Uterus (tissue), 2 donors: ENCODE results near the gene SKA1.

Experiments
- POLR2A ChIP-seq, 2 donors: fragments of 450-650 bp; IDR thresholded peaks; one replicate each; pipeline ENCODE4 v1.6.1; 2016; ENCODE audit warnings: antibody characterized with exemption in 2 of 2, mild to moderate bottlenecking in 1 of 2, moderate library complexity in 1 of 2
- TF ChIP-seq, protein P1 (sequence below), 4 experiments: fragments of 200-600 bp in 2 of 4; fragments of 450-650 bp in 2 of 4; sonication (generic) in 2 of 4; IDR thresholded peaks; one replicate each; pipeline ENCODE4 v1.5.1; 2016 to 2019; ENCODE audit warnings: antibody characterized with exemption in 4 of 4, mild to moderate bottlenecking in 2 of 4, moderate library complexity in 1 of 4

DNA sequence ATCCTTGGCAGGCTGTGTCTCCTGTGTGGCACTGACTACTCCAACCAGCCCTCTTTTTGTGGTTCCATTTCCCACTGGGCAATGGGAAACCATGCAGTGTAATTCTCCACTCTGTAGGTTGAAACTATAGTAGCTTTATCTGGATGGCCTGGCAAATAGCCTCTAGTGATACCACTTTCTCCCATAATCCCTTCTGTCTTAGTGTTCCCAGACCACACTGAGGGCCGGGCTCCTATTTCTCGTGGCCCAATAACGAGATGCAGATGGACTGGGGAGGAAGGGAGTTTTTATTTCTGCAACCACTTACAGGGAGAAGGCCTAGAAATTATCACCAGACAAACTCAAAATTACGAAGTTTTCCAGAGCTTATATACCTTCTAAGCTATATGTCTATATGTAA is 24.7 kb downstream of the SKA1 start:
- TF ChIP-seq, protein P1, sequence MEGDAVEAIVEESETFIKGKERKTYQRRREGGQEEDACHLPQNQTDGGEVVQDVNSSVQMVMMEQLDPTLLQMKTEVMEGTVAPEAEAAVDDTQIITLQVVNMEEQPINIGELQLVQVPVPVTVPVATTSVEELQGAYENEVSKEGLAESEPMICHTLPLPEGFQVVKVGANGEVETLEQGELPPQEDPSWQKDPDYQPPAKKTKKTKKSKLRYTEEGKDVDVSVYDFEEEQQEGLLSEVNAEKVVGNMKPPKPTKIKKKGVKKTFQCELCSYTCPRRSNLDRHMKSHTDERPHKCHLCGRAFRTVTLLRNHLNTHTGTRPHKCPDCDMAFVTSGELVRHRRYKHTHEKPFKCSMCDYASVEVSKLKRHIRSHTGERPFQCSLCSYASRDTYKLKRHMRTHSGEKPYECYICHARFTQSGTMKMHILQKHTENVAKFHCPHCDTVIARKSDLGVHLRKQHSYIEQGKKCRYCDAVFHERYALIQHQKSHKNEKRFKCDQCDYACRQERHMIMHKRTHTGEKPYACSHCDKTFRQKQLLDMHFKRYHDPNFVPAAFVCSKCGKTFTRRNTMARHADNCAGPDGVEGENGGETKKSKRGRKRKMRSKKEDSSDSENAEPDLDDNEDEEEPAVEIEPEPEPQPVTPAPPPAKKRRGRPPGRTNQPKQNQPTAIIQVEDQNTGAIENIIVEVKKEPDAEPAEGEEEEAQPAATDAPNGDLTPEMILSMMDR (IDR thresholded peaks at IDR 0.05): no peak
- TF ChIP-seq POLR2A (IDR thresholded peaks at IDR 0.05): no peak
